Lower leg skin (tissue), 3 donors: ENCODE data around the gene PROX1.

Source experiments
- POLR2A ChIP-seq, 2 donors: fragments of 450-650 bp; IDR thresholded peaks; one replicate each; pipeline ENCODE4 v1.6.1; 2016 to 2017; ENCODE audit warnings: antibody characterized with exemption in 2 of 2, mild to moderate bottlenecking in 1 of 2, moderate library complexity in 1 of 2
- TF ChIP-seq, protein P1 (sequence below), 3 donors: fragments of 450-650 bp; IDR thresholded peaks; one replicate each; pipeline ENCODE4 v1.5.1; 2016; ENCODE audit warnings: antibody characterized with exemption in 3 of 3, mild to moderate bottlenecking in 3 of 3, moderate library complexity in 2 of 3

DNA sequence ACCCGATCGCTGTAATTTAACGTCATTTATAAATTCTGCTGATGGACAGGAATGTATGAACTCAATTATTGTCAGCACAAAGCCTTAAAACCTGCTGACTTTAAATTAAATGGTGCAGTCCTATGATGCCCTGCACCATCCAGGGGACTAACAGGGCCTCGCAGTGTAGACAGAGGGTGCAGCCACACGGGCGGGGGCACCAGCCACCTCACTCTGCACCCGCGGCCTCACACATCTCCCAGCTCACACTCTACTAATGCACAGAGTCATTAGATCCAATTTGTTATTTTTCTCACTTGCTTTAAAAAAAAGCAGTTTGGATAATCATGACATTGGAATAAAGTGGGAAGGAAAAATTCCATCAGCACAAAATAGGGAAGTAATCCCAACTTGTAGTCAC lies 49.7 kb downstream of the PROX1 start:
- TF ChIP-seq, protein P1, sequence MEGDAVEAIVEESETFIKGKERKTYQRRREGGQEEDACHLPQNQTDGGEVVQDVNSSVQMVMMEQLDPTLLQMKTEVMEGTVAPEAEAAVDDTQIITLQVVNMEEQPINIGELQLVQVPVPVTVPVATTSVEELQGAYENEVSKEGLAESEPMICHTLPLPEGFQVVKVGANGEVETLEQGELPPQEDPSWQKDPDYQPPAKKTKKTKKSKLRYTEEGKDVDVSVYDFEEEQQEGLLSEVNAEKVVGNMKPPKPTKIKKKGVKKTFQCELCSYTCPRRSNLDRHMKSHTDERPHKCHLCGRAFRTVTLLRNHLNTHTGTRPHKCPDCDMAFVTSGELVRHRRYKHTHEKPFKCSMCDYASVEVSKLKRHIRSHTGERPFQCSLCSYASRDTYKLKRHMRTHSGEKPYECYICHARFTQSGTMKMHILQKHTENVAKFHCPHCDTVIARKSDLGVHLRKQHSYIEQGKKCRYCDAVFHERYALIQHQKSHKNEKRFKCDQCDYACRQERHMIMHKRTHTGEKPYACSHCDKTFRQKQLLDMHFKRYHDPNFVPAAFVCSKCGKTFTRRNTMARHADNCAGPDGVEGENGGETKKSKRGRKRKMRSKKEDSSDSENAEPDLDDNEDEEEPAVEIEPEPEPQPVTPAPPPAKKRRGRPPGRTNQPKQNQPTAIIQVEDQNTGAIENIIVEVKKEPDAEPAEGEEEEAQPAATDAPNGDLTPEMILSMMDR (IDR thresholded peaks at IDR 0.05): no peak
- no peak for TF ChIP-seq POLR2A (IDR thresholded peaks at IDR 0.05)
